Body of pancreas (tissue), 4 donors: ENCODE measurements around the gene SH3D21. TPM values are rescaled to one million over a fixed set of nuclear protein-coding genes. Genes with fewer than 3 reads are reported as not detected.

ENCODE experiments used
- ATAC-seq: fragments of 150-250 bp; one replicate; pipeline ENCODE4 v1.9.1; 2016
- DNase-seq, 4 donors: peaks; one replicate each; pipeline ENCODE4 v3.0.0-alpha.2; 2019
- H3K27ac ChIP-seq, 4 donors: fragments of 200-600 bp; sonication (generic); 1 replicate in 3 of 4; 2 replicates in 1 of 4; pipeline versions ENCODE4 v1.5.1 to v1.6.1; 2016 to 2019; ENCODE audit warnings: mild to moderate bottlenecking in 1 of 4, mixed read lengths in 1 of 4, moderate library complexity in 1 of 4
- H3K27me3 ChIP-seq, 2 donors: fragments of 200-600 bp; sonication (generic); one replicate each; pipeline ENCODE4 v1.6.0; 2016; ENCODE audit warnings: mild to moderate bottlenecking in 1 of 2
- H3K36me3 ChIP-seq, 2 donors: fragments of 200-600 bp; sonication (generic); replicated peaks in 1 of 2; 2 replicates each; pipeline ENCODE4 v1.5.1; 2016; ENCODE audit warnings: low read depth in 2 of 2; ENCODE audit not compliant: insufficient read depth in 1 of 2
- H3K4me1 ChIP-seq: fragments of 200-600 bp; sonication (generic); one replicate; pipeline ENCODE4 v1.6.0; 2016
- H3K4me3 ChIP-seq, 2 donors: fragments of 200-600 bp; sonication (generic); 1 replicate in 1 of 2; 2 replicates in 1 of 2; pipeline ENCODE4 v1.5.1; 2016 to 2019
- H3K9me3 ChIP-seq, 3 donors: fragments of 200-600 bp; sonication (generic); 1 replicate in 2 of 3; 2 replicates in 1 of 3; pipeline ENCODE4 v1.5.1; 2016
- POLR2A ChIP-seq, 3 donors: fragments of 450-650 bp; IDR thresholded peaks; one replicate each; pipeline ENCODE4 v1.6.1; 2016; ENCODE audit warnings: antibody characterized with exemption in 3 of 3, mild to moderate bottlenecking in 2 of 3
- WGBS, 2 donors: methylation state at CpG; one replicate each; pipeline ENCODE4 v1.1.5; 2017; 5-methylcytosine and 5-hydroxymethylcytosine counted together
- intact Hi-C: fragments of 100-400 bp; cut with DNase I; formaldehyde crosslinking; loops from one replicate; pipeline ENCODE4 v1.15.1; 2023
- total RNA-seq, 2 donors: library from RNA; depleted of rRNA; stranded (reverse); fragments of >200 nt; gene quantifications; one replicate each; pipeline ENCODE4 v1.1.0, GENCODE V29; 2016
- TF ChIP-seq, protein P1 (sequence below), 7 experiments: fragments of 450-650 bp in 4 of 7; fragments of 200-600 bp in 3 of 7; sonication (generic) in 3 of 7; IDR thresholded peaks; one replicate each; pipeline ENCODE4 v1.5.1; 2016 to 2019; ENCODE audit warnings: antibody characterized with exemption in 7 of 7

The SH3D21 gene
- total RNA-seq, 2 donors from 2014 or later = 0.33 to 0.52 TPM

DNA sequence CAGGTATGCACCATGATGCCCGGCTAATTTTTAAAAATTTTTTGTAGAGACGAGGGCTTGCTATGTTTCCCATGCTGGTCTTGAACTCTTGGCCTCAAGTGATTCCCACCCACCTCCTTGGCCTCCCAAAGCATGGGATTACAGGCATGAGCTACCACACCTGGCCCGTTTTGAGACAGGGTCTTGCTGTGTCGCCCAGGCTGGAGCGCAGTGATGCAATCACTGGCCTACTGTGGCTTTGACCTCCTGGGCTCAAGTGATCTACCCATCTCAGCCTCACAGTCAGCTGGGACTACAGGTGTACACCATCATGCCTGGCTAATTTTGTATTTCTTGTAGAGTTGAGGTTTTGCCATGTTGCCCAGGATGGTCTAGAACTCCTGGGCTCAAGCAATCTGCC, 7.5 kb upstream of the SH3D21 start:
- H3K9me3 ChIP-seq = no peaks in the 10 kb centered on the region
- 79 to 90% methylated on average over 5 of the region's 5 CpGs for WGBS, 2 donors
- peak overlapping the region in 3 of 4 donors; percentile 65 to 76 (median 70) for H3K27ac ChIP-seq
- H3K4me3 ChIP-seq = no peak overlapping the region
- ATAC-seq (no peak), DNase-seq (no peak)
- no peaks in the 10 kb centered on the region for H3K27me3 ChIP-seq
- no peak for TF ChIP-seq POLR2A (IDR thresholded peaks at IDR 0.05)
- TF ChIP-seq, protein P1, sequence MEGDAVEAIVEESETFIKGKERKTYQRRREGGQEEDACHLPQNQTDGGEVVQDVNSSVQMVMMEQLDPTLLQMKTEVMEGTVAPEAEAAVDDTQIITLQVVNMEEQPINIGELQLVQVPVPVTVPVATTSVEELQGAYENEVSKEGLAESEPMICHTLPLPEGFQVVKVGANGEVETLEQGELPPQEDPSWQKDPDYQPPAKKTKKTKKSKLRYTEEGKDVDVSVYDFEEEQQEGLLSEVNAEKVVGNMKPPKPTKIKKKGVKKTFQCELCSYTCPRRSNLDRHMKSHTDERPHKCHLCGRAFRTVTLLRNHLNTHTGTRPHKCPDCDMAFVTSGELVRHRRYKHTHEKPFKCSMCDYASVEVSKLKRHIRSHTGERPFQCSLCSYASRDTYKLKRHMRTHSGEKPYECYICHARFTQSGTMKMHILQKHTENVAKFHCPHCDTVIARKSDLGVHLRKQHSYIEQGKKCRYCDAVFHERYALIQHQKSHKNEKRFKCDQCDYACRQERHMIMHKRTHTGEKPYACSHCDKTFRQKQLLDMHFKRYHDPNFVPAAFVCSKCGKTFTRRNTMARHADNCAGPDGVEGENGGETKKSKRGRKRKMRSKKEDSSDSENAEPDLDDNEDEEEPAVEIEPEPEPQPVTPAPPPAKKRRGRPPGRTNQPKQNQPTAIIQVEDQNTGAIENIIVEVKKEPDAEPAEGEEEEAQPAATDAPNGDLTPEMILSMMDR (IDR thresholded peaks at IDR 0.05) = no peak
- peaks cover 19% of the 10 kb centered on the region for H3K4me1 ChIP-seq
- H3K36me3 ChIP-seq = peaks cover 0 to 21% of the 10 kb centered on the region in 2 donors
- intact Hi-C loops = no loop called here

DNA sequence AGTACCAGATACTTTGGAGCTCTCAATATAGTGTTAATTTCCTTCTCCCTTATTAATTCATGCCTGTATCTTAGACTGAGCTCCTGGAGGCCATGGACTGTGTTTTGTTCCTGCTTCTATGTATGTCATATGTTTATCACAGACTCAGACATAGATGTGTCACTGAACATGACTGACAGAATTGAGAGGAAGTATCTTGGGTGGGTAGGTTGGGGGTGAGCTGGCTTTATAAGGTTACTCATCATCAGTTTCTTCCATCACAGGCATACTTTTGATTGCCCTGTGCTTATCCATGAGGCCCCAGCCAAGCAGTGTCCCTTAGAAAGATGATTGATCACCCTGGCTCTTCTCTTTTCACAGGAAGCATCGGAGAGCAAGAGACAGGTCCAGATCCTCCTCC, 5.6 kb upstream of the SH3D21 start:
- WGBS, 2 donors = 93 to 100% methylated on average over 1 of the region's 1 CpG

DNA sequence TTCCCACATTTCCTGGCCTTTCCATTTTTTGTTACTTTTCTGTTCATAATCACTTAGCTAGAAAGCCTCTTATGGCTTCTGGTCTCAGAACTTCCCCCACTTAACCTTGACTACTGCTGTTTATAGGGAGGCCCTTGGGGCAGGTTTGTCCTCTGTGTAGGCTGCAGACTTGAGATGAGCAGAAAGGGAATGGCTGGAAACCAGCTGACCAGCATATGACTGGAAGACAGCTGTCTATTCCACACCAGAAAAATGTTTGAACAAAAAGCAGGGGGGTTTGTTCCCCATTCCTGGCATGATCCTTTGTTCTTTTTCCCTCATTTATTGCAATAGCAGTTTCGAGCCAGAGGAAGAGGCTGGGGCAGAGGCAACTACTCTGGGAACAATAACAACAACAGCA, 4.9 kb upstream of the SH3D21 start:
- no peak for TF ChIP-seq POLR2A (IDR thresholded peaks at IDR 0.05)
- TF ChIP-seq, protein P1 (IDR thresholded peaks at IDR 0.05) = no peak
- Histone ChIP-seq H3K4me1 (peaks cover 24% of the 10 kb centered on the region), H3K27ac (peak overlapping the region in 3 of 4 donors; percentile 51 to 76 (median 65)), H3K4me3 (no peak overlapping the region), H3K9me3 (no peaks in the 10 kb centered on the region), H3K36me3 (peaks cover 0 to 14% of the 10 kb centered on the region in 2 donors), H3K27me3 (no peaks in the 10 kb centered on the region)
- intact Hi-C loops = no loop called here
- DNase-seq (no peak), ATAC-seq (no peak)
- 59 to 85% methylated on average over 1 of the region's 1 CpG for WGBS, 2 donors

More for the DNA sequence above, 5.6 kb upstream of the SH3D21 start:
- no peak overlapping the region for H3K4me3 ChIP-seq
- H3K36me3 ChIP-seq = peaks cover 0 to 16% of the 10 kb centered on the region in 2 donors
- DNase-seq = no peak
- no peaks in the 10 kb centered on the region for H3K9me3 ChIP-seq
- H3K4me1 ChIP-seq = peaks cover 19% of the 10 kb centered on the region
- intact Hi-C loops = no loop called here
- H3K27ac ChIP-seq = peak overlapping the region; percentile 51 to 76 (median 65)
- no peaks in the 10 kb centered on the region for H3K27me3 ChIP-seq
- no peak for ATAC-seq
- TF ChIP-seq, protein P1 (IDR thresholded peaks at IDR 0.05) = no peak
- TF ChIP-seq POLR2A (IDR thresholded peaks at IDR 0.05) = peak in 1 of 3 donors; percentile 2

DNA sequence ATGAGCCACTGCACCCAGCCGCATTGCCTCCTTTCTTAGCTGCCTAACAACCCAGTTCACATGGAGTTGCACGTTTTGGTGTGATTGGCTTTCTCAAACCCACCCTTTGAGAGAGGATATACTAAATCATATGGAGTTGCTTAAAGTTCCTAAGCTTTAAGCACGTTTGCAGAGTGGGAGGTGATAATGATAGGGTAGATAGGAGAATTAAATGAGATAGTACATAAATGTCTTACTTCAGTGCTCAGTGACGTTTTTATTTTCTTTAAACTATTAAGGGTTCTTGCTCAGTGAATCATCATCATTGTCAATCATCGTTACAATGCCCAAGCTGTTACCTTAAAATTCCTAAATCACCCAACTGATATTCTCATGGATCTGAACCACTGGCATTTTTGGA, 2.9 kb upstream of the SH3D21 start:
- Histone ChIP-seq H3K4me1 (peaks cover 38% of the 10 kb centered on the region), H3K27ac (no peak overlapping the region), H3K36me3 (peaks cover 0 to 9% of the 10 kb centered on the region in 2 donors), H3K4me3 (no peak overlapping the region), H3K27me3 (no peaks in the 10 kb centered on the region), H3K9me3 (no peaks in the 10 kb centered on the region)
- intact Hi-C loops = no loop called here
- DNase-seq (no peak), ATAC-seq (no peak)
- 71 to 81% methylated on average over 5 of the region's 5 CpGs for WGBS, 2 donors
- TF ChIP-seq, protein P1 (IDR thresholded peaks at IDR 0.05) = no peak
- no peak for TF ChIP-seq POLR2A (IDR thresholded peaks at IDR 0.05)

DNA sequence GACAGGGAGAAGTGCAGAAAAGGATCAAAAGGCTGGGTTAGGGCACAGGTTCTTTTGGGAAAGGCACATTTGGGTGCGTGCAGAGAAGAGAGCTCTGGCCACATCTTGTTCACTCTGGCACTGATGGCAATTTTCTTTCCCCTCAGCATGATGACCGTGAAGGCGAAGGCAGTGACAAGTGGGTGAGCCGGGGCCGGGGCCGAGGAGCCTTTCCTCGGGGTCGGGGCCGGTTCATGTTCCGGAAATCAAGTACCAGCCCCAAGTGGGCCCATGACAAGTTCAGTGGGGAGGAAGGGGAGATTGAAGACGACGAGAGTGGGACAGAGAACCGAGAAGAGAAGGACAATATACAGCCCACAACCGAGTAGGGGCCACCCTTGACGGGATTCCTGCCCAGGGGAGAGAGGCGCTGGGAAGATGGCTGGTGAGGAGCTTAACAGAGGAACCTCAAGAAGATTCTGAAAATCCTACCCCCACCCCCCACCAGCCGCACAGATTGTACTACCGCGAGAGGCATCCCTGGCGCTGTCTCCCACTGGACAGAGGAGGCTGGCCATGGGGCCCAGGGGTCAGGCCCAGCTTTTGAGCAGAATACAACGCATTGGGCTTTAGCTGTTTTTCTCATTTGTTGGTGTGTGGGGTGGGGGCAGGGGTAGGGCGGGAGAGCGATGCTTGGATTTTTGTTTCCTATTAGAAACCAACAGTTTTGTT, 2.4 kb upstream of the SH3D21 start:
- DNase-seq = no peak
- Histone ChIP-seq H3K27ac (no peak overlapping the region), H3K4me1 (peaks cover 38% of the 10 kb centered on the region), H3K36me3 (peaks cover 0 to 7% of the 10 kb centered on the region in 2 donors), H3K4me3 (no peak overlapping the region), H3K9me3 (no peaks in the 10 kb centered on the region), H3K27me3 (no peaks in the 10 kb centered on the region)
- intact Hi-C loops = no loop called here
- ATAC-seq = no peak
- WGBS, 2 donors = 90 to 93% methylated on average over 23 of the region's 23 CpGs
- TF ChIP-seq POLR2A (IDR thresholded peaks at IDR 0.05) = no peak
- TF ChIP-seq, protein P1 (IDR thresholded peaks at IDR 0.05) = no peak
